Left forelimb (tissue), 1 donor: ENCODE data around the gene STK26.
"Not testable (repeated sequence)": the region's sequence is repeated elsewhere in the genome, so short reads cannot be mapped to it uniquely, and the experiment has no call there.

Experiments
- DNase-seq: peaks from one replicate; pipeline ENCODE4 v3.0.0-alpha.2; 2018; ENCODE audit warnings: low spot score

The STK26 gene

DNA sequence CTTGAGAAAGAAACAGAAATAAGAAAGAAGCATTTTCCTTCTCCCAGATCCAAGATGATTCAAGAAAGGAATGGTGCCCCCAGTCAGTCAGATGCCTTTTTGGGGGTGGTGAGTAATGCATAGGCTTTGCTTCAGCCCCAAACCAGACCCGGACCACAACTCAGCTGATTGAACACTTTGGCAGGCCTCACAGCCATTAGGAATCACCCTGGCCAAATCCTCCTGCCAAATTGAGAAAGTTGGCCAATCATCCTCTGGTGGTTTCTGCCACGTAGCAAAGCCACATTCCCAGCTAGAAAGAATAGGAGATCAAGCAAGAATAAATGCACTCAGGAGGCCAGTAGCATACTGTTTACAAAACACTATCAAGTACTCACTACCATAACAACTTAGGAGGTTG is 71.1 kb downstream of the STK26 start:
- DNase-seq = no peak

DNA sequence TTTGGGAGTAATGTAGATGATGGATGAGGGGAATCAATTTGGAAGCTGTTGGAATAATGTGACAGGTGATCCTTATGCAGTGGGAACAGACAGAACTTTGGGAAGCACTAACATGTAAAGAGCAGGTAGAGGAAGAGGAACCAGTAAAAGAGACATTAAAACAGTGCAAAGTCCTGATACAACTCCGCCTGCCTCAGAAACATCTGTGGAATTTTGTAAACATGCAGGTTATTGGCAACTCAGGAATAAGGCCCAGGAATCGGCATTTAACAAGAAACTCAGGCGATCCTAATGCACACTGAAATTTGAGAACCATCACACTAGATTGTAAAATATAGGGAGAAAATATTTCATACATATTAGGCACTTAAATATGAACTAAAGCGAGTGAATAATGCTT is 75.6 kb downstream of the STK26 start:
- not testable (repeated sequence) for DNase-seq

DNA sequence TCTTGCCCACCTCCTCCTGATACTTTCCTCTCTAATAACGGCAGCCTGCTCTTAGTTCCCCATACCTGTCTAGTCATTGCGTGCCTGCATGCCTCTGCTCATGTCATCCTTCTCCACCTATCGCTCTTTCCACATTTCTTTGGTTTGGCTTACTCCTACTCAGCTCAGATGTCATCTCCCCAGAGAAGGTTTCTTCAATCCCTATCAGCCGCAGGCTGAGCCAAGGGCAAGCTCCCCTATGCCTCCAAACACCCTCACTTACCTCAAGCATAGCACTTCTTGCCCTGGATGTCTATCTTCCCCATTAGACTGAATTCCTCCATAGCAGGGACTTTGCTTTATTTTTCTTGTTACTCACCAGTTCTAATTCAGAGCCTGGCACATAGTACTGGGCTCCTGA is 78.1 kb downstream of the STK26 start:
- DNase-seq = no peak

DNA sequence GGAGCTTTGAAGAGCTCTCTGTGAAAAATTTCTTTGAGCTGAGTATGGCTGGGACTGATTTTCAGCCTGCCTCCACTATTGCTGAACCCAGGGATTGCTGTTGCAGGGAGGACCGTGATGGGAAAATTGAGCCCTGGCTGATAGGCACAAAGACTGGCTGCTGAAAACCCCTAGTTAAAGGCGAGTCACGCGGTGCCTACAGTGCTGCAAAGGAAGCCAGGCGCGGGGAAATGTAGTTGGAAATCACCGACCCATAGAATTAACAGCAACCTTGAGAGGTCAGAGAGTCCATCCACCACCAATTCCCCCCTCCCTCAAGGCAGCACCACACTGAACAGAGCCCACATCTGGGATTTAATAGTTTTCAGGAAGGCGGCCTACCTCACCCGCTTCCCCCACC is 78.7 kb downstream of the STK26 start:
- no peak for DNase-seq

DNA sequence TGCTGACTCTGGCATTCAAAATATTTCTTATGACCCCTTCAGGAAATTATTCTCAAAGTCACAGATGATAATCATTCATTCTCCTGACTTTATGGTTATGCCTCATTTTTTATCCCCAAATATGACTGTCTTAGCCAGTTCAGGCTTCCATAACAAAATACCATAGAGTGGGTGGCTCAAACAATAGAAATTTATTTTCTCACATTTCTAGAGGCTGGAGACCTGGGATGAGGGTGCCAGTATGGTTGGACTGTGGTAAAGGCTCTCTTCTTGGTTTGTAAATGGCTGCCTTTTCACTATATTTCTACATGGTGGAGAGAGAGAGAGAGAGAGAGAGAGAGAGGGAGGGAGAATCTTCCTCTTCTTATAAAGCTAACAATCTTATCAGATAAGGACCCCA is 84.2 kb downstream of the STK26 start:
- no peak for DNase-seq

DNA sequence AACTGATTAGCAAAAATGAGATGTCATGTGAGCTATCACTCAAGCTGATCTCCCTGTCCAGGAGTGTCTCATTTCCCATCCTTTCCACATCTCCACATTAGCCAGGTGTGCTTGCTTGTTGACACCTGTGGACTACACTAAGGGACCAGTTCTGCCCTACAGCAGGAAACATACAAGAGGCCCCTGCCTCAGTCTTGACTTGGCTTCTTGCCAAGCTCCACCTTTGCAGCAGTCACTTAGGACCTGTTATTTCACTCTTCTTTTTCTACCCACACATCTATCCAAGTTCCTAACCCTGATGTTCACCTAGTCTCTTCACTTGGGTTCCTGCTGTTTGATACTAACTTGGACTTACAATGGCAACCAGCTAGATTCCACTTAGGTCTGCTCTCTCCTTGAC is 91.5 kb downstream of the STK26 start:
- no peak for DNase-seq

DNA sequence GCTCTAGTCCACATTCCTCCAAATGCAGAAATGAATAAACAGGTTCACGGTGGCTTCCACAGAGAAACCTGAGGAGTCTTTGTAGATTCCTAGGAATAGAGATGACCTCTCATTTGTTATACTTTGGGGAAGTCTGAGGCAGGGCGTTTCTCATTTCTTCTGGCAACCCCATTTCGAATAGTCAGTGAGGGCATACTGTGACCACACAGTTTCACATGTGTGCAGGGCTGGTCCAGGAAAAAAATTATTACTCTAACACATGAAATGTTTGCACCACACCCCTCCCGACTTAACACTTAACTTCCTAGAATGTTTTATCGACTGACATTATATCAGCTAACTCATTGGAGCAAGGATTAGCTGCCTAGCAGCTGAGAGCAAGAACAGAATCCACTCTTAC is 92.7 kb downstream of the STK26 start:
- no peak for DNase-seq

DNA sequence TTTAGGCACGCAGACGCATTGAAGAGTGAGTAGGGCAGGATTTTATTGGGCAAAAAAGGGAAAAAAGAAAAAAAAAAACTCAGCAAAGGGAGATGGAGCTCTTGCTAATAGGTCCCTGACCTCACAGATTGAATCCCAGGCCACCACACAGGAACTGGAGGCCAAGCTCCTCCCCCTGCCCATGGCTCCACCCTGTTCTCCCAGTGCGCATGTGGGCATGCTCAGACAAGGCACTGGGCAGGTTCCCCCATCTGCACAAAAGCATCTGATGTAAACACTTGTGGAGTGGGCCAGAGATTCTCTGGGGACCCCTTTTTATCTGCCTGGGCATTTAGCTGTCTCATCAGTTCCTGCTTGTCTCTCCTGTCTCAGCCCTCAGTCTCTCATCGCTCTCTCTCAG is 95.3 kb downstream of the STK26 start:
- no peak for DNase-seq

DNA sequence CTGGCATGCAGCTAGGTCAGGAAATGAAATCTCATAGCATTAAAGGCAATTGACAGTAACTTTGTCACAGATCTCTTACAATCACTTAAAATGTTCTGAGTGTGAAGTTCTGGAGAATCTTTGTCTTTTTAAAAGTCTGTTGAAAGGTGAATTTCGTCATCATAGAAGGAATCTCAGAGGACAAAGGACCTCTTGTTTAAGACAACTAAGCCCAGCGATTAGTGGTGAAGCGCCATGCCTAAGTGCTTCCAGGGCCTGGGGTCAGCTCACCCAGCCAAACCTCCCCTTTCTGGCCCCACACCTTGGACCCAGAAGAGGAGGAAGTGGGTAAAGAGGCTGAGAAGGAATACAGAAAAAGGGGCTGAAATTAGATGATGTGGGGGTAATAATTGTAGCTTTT is 96.2 kb downstream of the STK26 start:
- no peak for DNase-seq

DNA sequence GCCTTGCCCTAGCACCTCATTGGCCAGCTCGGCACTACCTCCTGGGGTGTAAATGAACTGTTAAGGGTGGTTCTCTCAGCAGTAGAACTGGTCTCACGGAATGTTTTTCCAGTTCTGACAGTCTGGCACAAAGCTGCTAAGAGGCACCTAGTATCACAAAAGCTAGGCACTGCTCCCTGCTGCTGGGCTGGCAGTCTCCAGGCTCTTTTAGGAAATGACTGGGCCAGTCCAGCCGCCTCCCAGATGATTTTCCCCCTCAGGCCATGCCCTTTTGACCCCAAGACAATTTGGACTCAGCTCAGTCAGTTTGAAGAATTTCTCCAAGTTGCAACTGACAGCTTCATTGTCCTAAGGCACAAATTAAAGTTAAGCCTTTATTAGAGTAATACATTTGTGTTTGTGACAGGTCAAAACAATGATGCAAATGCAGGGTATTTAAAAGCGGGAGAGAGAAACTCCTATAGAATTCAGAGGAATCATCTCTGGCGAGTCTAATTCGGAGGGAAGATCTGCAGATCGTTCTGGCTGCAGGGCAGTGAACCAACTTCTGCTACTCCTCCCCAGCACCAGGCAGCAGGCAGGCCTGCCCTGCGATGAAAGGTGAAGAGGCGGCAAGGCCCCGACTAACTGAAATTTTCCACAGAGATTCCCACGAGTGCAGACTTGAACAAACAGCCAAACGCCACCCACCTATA is 96.9 kb downstream of the STK26 start:
- DNase-seq = no peak

DNA sequence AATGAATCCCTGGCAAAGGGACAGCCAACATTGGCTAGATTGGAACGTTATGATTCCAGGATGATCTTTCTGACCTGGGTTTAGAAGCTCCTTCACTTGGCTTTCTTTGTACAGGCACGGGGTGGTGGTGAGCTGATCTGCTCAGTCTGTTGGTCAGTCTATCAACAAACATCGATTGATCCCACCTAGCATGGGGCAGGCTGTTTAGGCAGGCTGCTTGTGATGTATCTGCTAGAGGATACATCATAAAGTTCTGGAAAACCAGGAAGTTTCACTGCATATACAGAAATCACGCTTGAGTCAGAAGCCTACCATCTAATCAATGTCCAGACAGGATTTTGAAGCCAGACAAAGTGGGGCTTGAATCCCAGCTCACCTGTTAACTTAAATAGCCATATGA is 97.8 kb downstream of the STK26 start:
- DNase-seq = no peak
